Neutrophil (primary cell): ENCODE measurements around the gene VAMP1.
A peak's percentile ranks its signal among the peaks of the same experiment; 100 is the strongest.
"Not testable (repeated sequence)": the region's sequence is repeated elsewhere in the genome, so short reads cannot be mapped to it uniquely, and the experiment has no call there.

ENCODE experiments used
- H3K27ac ChIP-seq: fragments of 200-600 bp; sonication (generic); 2 replicates; pipeline ENCODE4 v1.5.1; 2016; ENCODE audit warnings: mild to moderate bottlenecking, moderate library complexity
- H3K27me3 ChIP-seq: fragments of 200-600 bp; sonication (generic); 2 replicates; pipeline ENCODE4 v1.6.0; 2016; ENCODE audit warnings: mild to moderate bottlenecking
- H3K36me3 ChIP-seq: fragments of 200-600 bp; sonication (generic); 2 replicates; pipeline ENCODE4 v1.5.1; 2017
- H3K4me1 ChIP-seq, 2 experiments: fragments of 200-600 bp in 1 of 2; sonication (generic) in 1 of 2; 1 replicate in 1 of 2; 2 replicates in 1 of 2; pipeline versions ENCODE4 v1.5.1 to v1.6.1; 2013 to 2016; ENCODE audit warnings: low read depth in 1 of 2, low read length in 1 of 2, mild to moderate bottlenecking in 1 of 2, moderate library complexity in 1 of 2; ENCODE audit not compliant: control insufficient read depth in 1 of 2, insufficient read depth in 1 of 2
- H3K4me3 ChIP-seq, 2 experiments: fragments of 200-600 bp in 1 of 2; sonication (generic) in 1 of 2; 1 replicate in 1 of 2; 2 replicates in 1 of 2; pipeline ENCODE4 v1.5.1; 2013 to 2016; ENCODE audit warnings: low read depth in 1 of 2, low read length in 1 of 2, mild to moderate bottlenecking in 1 of 2, moderate library complexity in 1 of 2
- H3K9me3 ChIP-seq: fragments of 200-600 bp; sonication (generic); 2 replicates; pipeline ENCODE4 v1.5.1; 2016
- TF ChIP-seq, protein P1 (sequence below): fragments of 200-600 bp; sonication (generic); IDR thresholded peaks from 2 replicates; pipeline ENCODE4 v1.5.1; 2016; ENCODE audit warnings: antibody characterized with exemption

The VAMP1 gene

DNA sequence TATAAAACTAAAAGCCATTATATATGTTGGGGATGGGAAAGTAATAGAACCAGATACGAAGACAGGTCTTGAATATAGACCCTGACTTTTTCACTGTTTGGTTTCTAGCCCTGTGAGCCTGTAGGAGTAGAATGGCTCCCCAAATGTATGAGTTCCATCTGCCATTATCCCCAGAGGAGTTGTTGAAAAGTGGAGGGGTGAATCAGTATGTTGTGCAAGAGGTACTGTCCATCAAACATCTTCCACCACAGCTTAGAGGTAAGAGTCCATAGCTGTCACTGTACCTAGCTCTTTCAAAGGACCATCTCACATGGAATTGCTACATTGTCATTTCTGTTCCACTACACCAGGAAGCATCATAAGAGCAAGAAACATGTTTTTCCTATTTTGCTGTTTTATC is 24.5 kb upstream of the VAMP1 start:
- TF ChIP-seq, protein P1, sequence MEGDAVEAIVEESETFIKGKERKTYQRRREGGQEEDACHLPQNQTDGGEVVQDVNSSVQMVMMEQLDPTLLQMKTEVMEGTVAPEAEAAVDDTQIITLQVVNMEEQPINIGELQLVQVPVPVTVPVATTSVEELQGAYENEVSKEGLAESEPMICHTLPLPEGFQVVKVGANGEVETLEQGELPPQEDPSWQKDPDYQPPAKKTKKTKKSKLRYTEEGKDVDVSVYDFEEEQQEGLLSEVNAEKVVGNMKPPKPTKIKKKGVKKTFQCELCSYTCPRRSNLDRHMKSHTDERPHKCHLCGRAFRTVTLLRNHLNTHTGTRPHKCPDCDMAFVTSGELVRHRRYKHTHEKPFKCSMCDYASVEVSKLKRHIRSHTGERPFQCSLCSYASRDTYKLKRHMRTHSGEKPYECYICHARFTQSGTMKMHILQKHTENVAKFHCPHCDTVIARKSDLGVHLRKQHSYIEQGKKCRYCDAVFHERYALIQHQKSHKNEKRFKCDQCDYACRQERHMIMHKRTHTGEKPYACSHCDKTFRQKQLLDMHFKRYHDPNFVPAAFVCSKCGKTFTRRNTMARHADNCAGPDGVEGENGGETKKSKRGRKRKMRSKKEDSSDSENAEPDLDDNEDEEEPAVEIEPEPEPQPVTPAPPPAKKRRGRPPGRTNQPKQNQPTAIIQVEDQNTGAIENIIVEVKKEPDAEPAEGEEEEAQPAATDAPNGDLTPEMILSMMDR, result no peak
- H3K9me3 ChIP-seq, result no peaks in the 10 kb centered on the region
- peak overlapping the region; percentile 88 to 93 for H3K4me3 ChIP-seq
- H3K36me3 ChIP-seq, result peaks cover 30% of the 10 kb centered on the region
- no peaks in the 10 kb centered on the region for H3K27me3 ChIP-seq
- peaks cover 39 to 41% of the 10 kb centered on the region in 2 experiments for H3K4me1 ChIP-seq
- H3K27ac ChIP-seq, result peak overlapping the region; percentile 94

DNA sequence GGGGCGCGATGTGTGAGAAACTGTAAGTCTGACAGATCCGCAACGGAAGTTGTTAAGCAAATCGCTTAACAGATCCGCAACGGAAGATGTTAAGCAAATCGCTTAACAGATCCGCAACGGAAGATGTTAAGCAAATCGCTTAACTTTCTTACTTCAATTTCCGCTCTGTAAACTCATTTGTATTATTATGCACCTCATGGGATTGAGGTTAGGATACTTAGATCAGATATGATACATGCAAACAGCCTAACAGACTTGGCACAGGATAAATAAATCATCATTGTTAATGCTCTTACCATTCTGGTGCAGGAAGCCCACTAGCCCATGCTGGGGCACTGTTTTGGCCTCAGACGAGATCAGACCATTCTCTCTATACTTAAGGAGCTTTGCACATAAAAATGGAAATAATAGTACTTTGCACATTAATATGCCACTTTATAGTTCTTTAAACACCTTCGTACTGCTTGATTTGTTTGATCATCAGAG is 23.8 kb upstream of the VAMP1 start:
- TF ChIP-seq, protein P1, result no peak
- Histone ChIP-seq H3K4me3 (peak overlapping the region; percentile 88 to 93), H3K4me1 (peaks cover 39 to 41% of the 10 kb centered on the region in 2 experiments), H3K36me3 (peaks cover 23% of the 10 kb centered on the region), H3K9me3 (no peaks in the 10 kb centered on the region), H3K27me3 (no peaks in the 10 kb centered on the region), H3K27ac (peak overlapping the region; percentile 94)

DNA sequence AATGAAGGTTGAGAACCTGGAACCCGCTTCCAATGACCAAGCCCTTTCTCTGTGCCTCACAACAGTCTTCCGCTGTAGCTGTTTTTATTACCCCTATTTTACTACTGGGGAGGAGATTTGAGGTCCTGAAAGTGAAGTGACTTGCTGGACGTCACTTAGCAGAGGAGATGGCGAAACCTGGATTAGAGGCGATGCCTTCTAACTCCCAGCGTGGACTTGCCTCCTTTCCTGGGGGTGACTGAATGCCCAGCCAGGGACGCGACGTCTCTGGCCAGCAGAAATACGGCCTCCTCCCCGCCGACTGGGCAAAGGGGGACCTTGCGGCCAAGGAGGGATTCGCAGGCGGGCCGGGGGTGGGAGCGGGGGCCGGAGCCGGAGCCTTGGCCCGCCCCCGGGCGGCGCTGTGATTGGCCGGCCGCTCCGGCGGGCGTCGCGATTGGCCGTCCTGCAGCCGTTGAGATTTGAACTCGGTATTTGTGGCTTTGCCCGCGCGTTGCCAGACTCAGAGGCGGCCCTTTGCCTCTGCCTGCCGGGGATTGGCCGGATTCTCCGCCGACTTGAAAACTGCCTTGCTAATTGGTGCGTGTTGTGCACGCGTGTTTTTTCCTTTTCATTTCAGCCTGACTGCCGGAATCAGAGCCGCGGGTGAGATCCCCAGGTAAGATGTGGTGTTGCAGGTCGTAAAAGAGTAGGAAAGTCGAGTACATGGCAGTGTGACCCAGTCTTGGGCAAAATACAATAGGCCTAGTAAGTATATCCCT is 23.2 kb upstream of the VAMP1 start, which contains the start of gene NCAPD2:
TSS of gene NCAPD2 (plus strand) at position 606 of the 761 bp plus-strand sequence. CDS start 997 bp downstream, outside the sequence.
- peaks cover 17% of the 10 kb centered on the region for H3K36me3 ChIP-seq
- peak within 1 kb of the TSS; percentile 94 for H3K27ac ChIP-seq
- TF ChIP-seq, protein P1, result peak; percentile 63
- H3K4me3 ChIP-seq, result peak within 1 kb of the TSS; percentile 88 to 93
- peaks cover 39 to 41% of the 10 kb centered on the region in 2 experiments for H3K4me1 ChIP-seq
- no peaks in the 10 kb centered on the region for H3K9me3 ChIP-seq
- no peaks in the 10 kb centered on the region for H3K27me3 ChIP-seq

DNA sequence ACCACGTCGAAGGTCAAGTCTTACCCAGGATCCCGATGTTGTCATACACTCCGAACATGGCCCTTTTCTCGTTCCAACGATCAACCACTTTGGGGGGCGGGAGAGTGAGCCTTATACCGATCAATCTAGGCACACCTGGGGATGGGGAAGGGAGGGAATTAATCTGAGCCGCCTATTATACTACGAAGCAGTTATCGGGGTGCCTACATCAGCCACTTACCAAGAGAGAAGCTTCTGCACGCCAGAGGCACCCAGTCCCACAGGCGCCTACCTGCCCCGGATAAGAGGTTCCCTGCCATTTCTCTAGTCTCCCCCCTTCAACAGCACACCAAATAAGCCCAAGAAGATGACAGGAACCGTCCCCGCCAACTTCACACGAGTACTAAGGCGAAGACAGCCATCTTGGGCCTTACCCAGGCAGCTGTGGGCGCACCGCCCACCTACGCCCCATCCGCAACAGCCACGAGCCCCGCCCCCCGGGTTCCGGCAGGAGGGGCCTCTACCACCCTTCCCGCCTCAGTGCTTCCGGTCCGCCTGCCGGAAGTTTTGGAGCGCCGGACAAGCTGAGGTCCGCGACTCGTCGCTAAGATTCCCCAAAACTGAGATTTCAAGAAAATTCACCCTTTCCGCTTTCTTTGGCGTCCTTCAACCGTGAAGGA is 22.5 kb upstream of the VAMP1 start, which contains the start of gene MRPL51:
TSS of gene MRPL51 (minus strand) at position 425 of the 659 bp plus-strand sequence. CDS start at position 299, 126 bp downstream.
- Histone ChIP-seq H3K4me3 (peak within 1 kb of the TSS; percentile 88 to 93), H3K4me1 (peaks cover 41 to 44% of the 10 kb centered on the region in 2 experiments), H3K27ac (peak within 1 kb of the TSS; percentile 94), H3K27me3 (no peaks in the 10 kb centered on the region), H3K9me3 (no peaks in the 10 kb centered on the region), H3K36me3 (peaks cover 10% of the 10 kb centered on the region)
- TF ChIP-seq, protein P1, result no peak

DNA sequence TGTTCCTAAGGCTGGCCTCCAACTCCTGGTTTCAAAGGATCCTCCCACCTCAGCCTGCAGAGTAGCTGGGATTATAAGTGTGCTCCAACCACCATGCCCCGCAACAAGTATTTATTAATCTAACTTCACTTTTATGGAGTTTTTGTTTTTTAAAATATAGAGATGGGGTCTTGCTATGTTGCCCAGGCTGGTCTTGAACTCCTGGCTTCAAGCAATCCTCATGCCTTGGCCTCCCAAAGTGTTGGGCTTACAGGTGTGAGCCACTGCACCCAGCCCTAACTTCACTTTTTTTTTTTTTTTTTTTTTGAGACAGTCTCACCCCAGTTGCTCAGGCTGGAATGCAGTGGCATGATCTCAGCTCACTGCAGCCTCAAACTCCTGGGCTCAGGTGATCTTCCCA is 20.2 kb upstream of the VAMP1 start:
- not testable (repeated sequence) for H3K27me3 ChIP-seq, H3K9me3 ChIP-seq, H3K36me3 ChIP-seq, H3K27ac ChIP-seq, H3K4me3 ChIP-seq
- peaks cover 29 to 36% of the 10 kb centered on the region in 2 experiments for H3K4me1 ChIP-seq
